Hepatocyte (in vitro differentiated cells): ENCODE results near the gene MEG3.

ENCODE experiments used
- EZH2 ChIP-seq: fragments of 200-600 bp; sonication (generic); IDR thresholded peaks from 2 replicates; pipeline ENCODE4 v1.6.1; 2016; ENCODE audit warnings: antibody characterized with exemption, mild to moderate bottlenecking, borderline replicate concordance
- EZH2phosphoT487 ChIP-seq: fragments of 200-600 bp; sonication (generic); IDR thresholded peaks from one replicate; pipeline ENCODE4 v1.6.1; 2018; ENCODE audit warnings: antibody characterized with exemption, mild to moderate bottlenecking, low read depth, moderate library complexity; ENCODE audit not compliant: unreplicated experiment, severe bottlenecking
- TF ChIP-seq, protein P1 (sequence below): fragments of 200-600 bp; sonication (generic); IDR thresholded peaks from 2 replicates; pipeline ENCODE4 v1.5.1; 2016; ENCODE audit warnings: antibody characterized with exemption, mild to moderate bottlenecking; ENCODE audit not compliant: poor library complexity

DNA sequence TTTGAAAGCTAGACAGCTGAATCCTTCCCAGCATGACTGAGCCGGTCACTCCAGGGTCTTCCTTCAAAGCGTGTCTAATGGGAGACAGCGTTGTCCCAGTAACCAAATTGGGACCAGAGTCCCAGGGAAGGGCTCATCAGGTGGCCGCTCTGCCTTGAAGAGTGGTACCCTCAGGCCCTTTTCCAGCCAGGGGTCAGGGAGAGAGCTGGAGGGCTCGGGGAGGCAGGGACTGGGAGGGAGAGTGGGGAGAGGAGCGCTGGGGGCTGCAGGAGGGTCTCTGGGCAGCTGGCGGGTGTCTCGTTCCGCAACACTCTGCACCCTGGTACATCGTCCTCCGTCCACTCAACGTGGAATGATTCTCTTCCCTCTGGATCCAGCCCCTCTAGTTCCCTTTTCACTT, 79.2 kb downstream of the MEG3 start:
- TF ChIP-seq, protein P1, sequence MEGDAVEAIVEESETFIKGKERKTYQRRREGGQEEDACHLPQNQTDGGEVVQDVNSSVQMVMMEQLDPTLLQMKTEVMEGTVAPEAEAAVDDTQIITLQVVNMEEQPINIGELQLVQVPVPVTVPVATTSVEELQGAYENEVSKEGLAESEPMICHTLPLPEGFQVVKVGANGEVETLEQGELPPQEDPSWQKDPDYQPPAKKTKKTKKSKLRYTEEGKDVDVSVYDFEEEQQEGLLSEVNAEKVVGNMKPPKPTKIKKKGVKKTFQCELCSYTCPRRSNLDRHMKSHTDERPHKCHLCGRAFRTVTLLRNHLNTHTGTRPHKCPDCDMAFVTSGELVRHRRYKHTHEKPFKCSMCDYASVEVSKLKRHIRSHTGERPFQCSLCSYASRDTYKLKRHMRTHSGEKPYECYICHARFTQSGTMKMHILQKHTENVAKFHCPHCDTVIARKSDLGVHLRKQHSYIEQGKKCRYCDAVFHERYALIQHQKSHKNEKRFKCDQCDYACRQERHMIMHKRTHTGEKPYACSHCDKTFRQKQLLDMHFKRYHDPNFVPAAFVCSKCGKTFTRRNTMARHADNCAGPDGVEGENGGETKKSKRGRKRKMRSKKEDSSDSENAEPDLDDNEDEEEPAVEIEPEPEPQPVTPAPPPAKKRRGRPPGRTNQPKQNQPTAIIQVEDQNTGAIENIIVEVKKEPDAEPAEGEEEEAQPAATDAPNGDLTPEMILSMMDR, result no peak
- TF ChIP-seq EZH2 (no peak), EZH2phosphoT487 (no peak)
